ENCODE data around the gene FUT7.

DNA sequence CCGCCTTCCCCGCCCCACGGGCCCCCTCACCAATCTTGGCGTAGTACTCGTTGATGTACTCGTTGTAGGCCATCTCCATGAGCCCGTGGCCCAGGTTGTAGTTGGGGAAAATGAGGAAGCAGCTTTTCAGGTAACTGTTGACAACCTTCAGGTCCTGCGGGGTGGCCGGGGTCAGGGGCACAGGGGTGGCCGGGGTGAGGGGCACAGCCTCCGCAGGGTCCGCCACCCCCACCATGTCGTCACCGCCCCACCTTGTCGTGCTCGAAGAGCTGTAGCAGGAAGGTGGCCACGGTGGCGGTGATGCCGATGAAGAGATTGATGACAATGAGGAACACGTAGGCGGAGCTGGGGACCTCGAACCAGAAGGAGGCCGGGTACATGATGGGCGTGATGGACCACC, 20.7 kb downstream of the FUT7 start:
- TF ChIP-seq SP1 (IDR thresholded peaks at IDR 0.05; ENCODE audit: low read depth, low read length) (no peak), POLR2AphosphoS5 (IDR thresholded peaks at IDR 0.05; ENCODE audit: low read depth, low read length) (no peak)
